Stomach (tissue), 9 donors: ENCODE measurements around the gene WDR93. TPM values are rescaled to one million over a fixed set of nuclear protein-coding genes. Genes with fewer than 3 reads are reported as not detected.

ENCODE experiments used
- DNase-seq, 2 donors: peaks; one replicate each; pipeline versions ENCODE4 v3.0.0 to v3.0.0-alpha.2; 2013 to 2019
- H3K27ac ChIP-seq, 5 donors: fragments of 200-600 bp in 4 of 5; sonication (generic) in 4 of 5; one replicate each; pipeline ENCODE4 v1.5.1; 2013 to 2019; ENCODE audit warnings: mild to moderate bottlenecking in 1 of 5, moderate library complexity in 1 of 5
- H3K27me3 ChIP-seq, 3 donors: fragments of 200-600 bp; sonication (generic); one replicate each; pipeline ENCODE4 v1.5.1; 2017 to 2019; ENCODE audit warnings: mixed run types in 1 of 3
- H3K36me3 ChIP-seq, 4 donors: fragments of 200-600 bp; sonication (generic); 1 replicate in 3 of 4; 2 replicates in 1 of 4; pipeline ENCODE4 v1.5.1; 2016 to 2019
- H3K4me1 ChIP-seq, 4 donors: fragments of 200-600 bp; sonication (generic); one replicate each; pipeline ENCODE4 v1.5.1; 2016 to 2019
- H3K4me3 ChIP-seq, 4 donors: fragments of 200-600 bp; sonication (generic) in 3 of 4; one replicate each; pipeline ENCODE4 v1.5.1; 2016 to 2019; ENCODE audit warnings: mild to moderate bottlenecking in 1 of 4
- H3K9me3 ChIP-seq, 4 donors: fragments of 200-600 bp; sonication (generic); one replicate each; pipeline ENCODE4 v1.5.1; 2016 to 2019
- CTCF ChIP-seq, 7 experiments: fragments of 450-650 bp in 4 of 7; fragments of 200-600 bp in 3 of 7; sonication (generic) in 3 of 7; IDR thresholded peaks; one replicate each; pipeline ENCODE4 v1.5.1; 2016 to 2019; ENCODE audit warnings: antibody characterized with exemption in 7 of 7, control low read depth in 2 of 7, mild to moderate bottlenecking in 1 of 7
- EP300 ChIP-seq: sonication (generic); formaldehyde crosslinking; IDR thresholded peaks from one replicate; pipeline ENCODE4 v1.6.1; 2017; ENCODE audit warnings: antibody characterized with exemption
- POLR2A ChIP-seq, 4 donors: fragments of 450-650 bp; IDR thresholded peaks; one replicate each; pipeline ENCODE4 v1.6.1; 2016; ENCODE audit warnings: antibody characterized with exemption in 4 of 4, control low read depth in 2 of 4, mild to moderate bottlenecking in 1 of 4, moderate library complexity in 1 of 4
- POLR2AphosphoS5 ChIP-seq, 3 donors: sonication (generic); formaldehyde crosslinking; IDR thresholded peaks; one replicate each; pipeline ENCODE4 v1.6.1; 2016; ENCODE audit warnings: antibody characterized with exemption in 3 of 3
- WGBS, 5 donors: extraction: QIAGEN DNeasy Blood & Tissue Kit in 3 of 5; methylation state at CpG; one replicate each; pipeline versions ENCODE4 v1.1.5 to v1.1.7; 2013 to 2018; 5-methylcytosine and 5-hydroxymethylcytosine counted together
- intact Hi-C: fragments of 100-400 bp; cut with DNase I; formaldehyde crosslinking; loops from one replicate; pipeline ENCODE4 v1.15.1; 2023; ENCODE audit warnings: low total_unique reads
- polyA plus RNA-seq, 3 donors: library from polyadenylated mRNA; stranded (reverse); fragments of 200-250 nt; gene quantifications; one replicate each; pipeline ENCODE4 v1.2.3, GENCODE V29; 2013
- total RNA-seq, 5 donors: library from RNA; depleted of rRNA; stranded (reverse); fragments of >200 nt; gene quantifications; one replicate each; pipeline versions ENCODE4 v1.1.0 to v1.2.3, GENCODE V29; 2014 to 2016
- donor health status: healthy with polysubstance abuse.
- donor health status: Bipolar disorder and iron deficiency.
- donor health status: healthy.

The WDR93 gene
- total and polyA plus RNA-seq, 8 donors = 0.10 TPM; not detected in 7

GRCh38 chr15:89666858-89667705 is 23.5 kb upstream of the WDR93 start:
- Histone ChIP-seq H3K4me3 (no peak overlapping the region), H3K4me1 (peaks cover 13 to 30% (median 22%) of the 10 kb centered on the region in 4 donors), H3K27ac (peak overlapping the region in 2 of 5 donors; percentile 82 to 89), H3K27me3 (peaks cover 0 to 9% (median 0%) of the 10 kb centered on the region in 3 donors), H3K9me3 (no peaks in the 10 kb centered on the region), H3K36me3 (no peaks in the 10 kb centered on the region)
- intact Hi-C loops = no loop called here
- TF ChIP-seq EP300 = no peak
- TF ChIP-seq CTCF (IDR thresholded peaks at IDR 0.05) = no peak
- DNase-seq = no peak
- 77 to 86% (median 82%) methylated on average over 10 to 13 of the region's 13 CpGs for WGBS, 5 donors

- 94 to 97% (median 97%) methylated on average over 6 to 7 of the region's 7 CpGs for WGBS, 5 donors
- TF ChIP-seq CTCF (IDR thresholded peaks at IDR 0.05) (no peak), POLR2AphosphoS5 (IDR thresholded peaks at IDR 0.05) (no peak), POLR2A (IDR thresholded peaks at IDR 0.05) (no peak)
- intact Hi-C loops = no loop called here
- no peaks in the 10 kb centered on the region for H3K36me3 ChIP-seq
- H3K4me1 ChIP-seq = peaks cover 13 to 27% (median 20%) of the 10 kb centered on the region in 4 donors
- peaks cover 0 to 9% (median 0%) of the 10 kb centered on the region in 3 donors for H3K27me3 ChIP-seq
- no peak overlapping the region for H3K4me3 ChIP-seq
- H3K27ac ChIP-seq = no peak overlapping the region
- DNase-seq = no peak
- no peaks in the 10 kb centered on the region for H3K9me3 ChIP-seq
Measured at GRCh38 chr15:89667706-89667960, 23.0 kb upstream of the WDR93 start.

GRCh38 chr15:89668171-89668570 is 22.4 kb upstream of the WDR93 start:
- intact Hi-C loops = no loop called here
- WGBS, 5 donors = 96 to 99% (median 96%) methylated on average over 3 of the region's 3 CpGs
- H3K36me3 ChIP-seq = no peaks in the 10 kb centered on the region

GRCh38 chr15:89669309-89669865 is 21.2 kb upstream of the WDR93 start:
- Histone ChIP-seq H3K27ac (no peak overlapping the region), H3K27me3 (peaks cover 0 to 9% (median 0%) of the 10 kb centered on the region in 3 donors), H3K9me3 (no peaks in the 10 kb centered on the region), H3K36me3 (no peaks in the 10 kb centered on the region), H3K4me1 (peaks cover 6 to 24% (median 16%) of the 10 kb centered on the region in 4 donors), H3K4me3 (no peak overlapping the region)
- DNase-seq = no peak
- intact Hi-C loops = no loop called here
- 76 to 84% (median 82%) methylated on average over 7 to 9 of the region's 9 CpGs for WGBS, 5 donors
- TF ChIP-seq POLR2A (IDR thresholded peaks at IDR 0.05) (no peak), EP300 (no peak)

More at GRCh38 chr15:89668171-89668570, 22.4 kb upstream of the WDR93 start:
- no peak overlapping the region for H3K4me3 ChIP-seq
- DNase-seq = no peak
- H3K27me3 ChIP-seq = peaks cover 0 to 9% (median 0%) of the 10 kb centered on the region in 3 donors
- no peak overlapping the region for H3K27ac ChIP-seq
- H3K9me3 ChIP-seq = no peaks in the 10 kb centered on the region
- H3K4me1 ChIP-seq = peaks cover 8 to 24% (median 17%) of the 10 kb centered on the region in 4 donors
- TF ChIP-seq POLR2AphosphoS5 (IDR thresholded peaks at IDR 0.05) (no peak), POLR2A (IDR thresholded peaks at IDR 0.05) (no peak), CTCF (IDR thresholded peaks at IDR 0.05) (no peak), EP300 (no peak)

GRCh38 chr15:89669941-89670340 is 20.7 kb upstream of the WDR93 start:
- TF ChIP-seq CTCF (IDR thresholded peaks at IDR 0.05) = no peak
- no peak for DNase-seq
- WGBS, 5 donors = 92 to 95% (median 94%) methylated on average over 12 to 15 of the region's 15 CpGs
- H3K27ac ChIP-seq = no peak overlapping the region
- H3K9me3 ChIP-seq = no peaks in the 10 kb centered on the region
- H3K4me3 ChIP-seq = no peak overlapping the region
- peaks cover 0 to 9% (median 0%) of the 10 kb centered on the region in 3 donors for H3K27me3 ChIP-seq
- H3K36me3 ChIP-seq = no peaks in the 10 kb centered on the region
- intact Hi-C loops = no loop called here
- peaks cover 6 to 18% (median 11%) of the 10 kb centered on the region in 4 donors for H3K4me1 ChIP-seq
